H54 (cell line): ENCODE results near the gene GPR15.

ENCODE experiments used
- DNase-seq: peaks from one replicate; pipeline ENCODE4 v3.0.0; 2011; ENCODE audit warnings: low spot score, mixed read lengths; ENCODE audit not compliant: insufficient read length
- FAIRE-seq: peaks from 3 replicates; lab custom pipeline; 2011; peaks lifted over from hg19 to GRCh38; lab: Jason Lieb, UNC
- POLR2A ChIP-seq: IDR thresholded peaks from 2 replicates; pipeline ENCODE4 v1.6.1; 2011; ENCODE audit warnings: low read depth, mild to moderate bottlenecking, low read length

The GPR15 gene

DNA sequence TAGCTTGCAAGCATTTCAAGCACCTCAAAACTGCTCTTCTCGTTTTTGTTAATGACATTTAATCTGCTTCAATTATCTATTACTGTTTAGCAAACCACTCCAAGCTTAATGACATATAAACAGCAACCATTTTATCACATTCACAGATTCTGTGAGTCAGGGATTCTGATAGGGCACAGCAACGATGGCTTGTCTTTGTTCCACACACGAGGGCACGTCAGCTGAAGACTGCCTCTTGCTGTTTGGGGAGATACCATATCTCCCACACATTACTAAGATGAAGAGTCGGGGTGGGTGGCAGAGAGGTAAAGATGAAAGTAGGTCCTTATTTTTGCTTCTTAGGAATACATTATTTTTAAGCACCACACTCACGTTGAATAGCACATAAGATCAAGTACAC is 42.4 kb downstream of the GPR15 start:
- DNase-seq = no peak
- TF ChIP-seq POLR2A = no peak
- no peak for FAIRE-seq

DNA sequence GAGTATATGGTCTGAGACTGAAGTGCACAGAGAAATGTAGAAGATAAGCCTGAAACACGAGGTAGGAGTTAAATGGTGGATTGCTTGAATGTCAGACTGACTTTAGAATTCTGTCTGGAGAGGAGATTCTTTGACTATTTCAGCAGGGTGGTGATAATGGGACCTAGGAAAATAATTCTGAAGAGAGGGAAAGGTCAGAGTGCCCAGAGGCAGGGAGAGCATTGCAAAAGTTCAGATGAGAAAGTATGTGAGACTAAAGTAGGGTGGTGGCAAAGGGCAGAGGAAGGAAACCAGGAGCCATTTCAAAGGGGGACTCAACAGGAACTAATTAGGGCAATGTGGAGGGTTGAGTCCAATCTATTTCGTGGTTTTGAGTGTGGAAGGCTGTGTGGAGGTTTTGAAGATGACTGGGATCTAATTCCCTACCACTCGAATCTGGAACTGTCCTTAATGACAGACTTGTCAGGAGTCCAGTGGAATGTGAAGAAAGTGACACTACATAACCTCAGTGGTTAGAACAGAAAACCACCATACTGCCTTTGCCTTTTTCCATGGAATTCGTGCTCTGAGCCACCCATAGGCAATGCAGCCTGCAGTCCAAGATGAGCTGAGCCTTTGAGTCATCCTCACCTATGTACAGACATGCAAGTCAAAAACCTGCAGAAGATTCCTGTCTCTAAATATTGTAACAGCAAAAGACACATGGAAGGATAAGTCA is 45.6 kb downstream of the GPR15 start:
- no peak for TF ChIP-seq POLR2A
- DNase-seq (no peak), FAIRE-seq (peak; percentile 53)

DNA sequence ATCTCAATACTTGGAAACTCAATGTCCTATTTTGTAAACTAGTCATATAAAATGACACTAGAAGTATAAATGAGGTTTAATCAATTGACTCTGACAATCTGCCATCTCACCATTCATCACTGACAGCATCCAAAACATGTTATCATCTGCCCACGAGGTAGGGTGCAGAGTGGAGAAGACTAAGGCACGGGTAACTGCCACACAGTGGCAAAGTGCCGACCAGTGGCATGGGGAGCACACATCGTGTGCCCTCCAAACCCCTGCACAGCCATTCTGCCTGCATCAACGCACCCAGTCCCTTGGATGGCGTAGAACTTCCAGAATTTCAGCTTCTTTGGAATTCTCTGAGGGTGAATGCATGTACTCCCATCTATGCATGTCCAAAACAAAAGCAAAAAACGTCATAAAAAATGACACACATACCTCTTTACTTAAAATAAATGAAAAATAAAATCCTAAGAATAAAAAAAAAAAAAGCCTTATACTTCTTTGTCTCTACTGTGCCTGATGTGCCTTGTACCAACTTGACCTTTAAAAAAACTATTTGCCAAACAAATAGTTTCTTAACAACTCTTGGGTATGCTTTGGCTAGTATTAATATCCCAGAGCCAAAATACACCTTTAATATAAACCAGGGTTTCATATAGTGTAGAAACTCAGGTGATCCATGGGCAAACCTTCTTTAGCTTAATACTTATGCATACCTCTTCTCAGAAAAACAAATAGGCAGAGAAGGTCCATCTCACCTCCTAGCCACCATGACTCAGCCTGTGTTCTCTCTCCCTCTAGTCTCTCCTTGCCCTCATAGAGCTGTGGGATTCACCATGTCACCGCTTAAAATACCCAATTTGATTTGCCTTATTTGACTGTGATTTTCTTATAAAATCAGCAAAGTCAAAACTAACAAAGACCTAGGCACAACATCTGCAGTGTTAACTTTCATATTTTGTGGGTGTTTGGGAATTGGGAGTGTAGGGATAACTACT is 48.9 kb downstream of the GPR15 start:
- FAIRE-seq (no peak), DNase-seq (no peak)
- no peak for TF ChIP-seq POLR2A

DNA sequence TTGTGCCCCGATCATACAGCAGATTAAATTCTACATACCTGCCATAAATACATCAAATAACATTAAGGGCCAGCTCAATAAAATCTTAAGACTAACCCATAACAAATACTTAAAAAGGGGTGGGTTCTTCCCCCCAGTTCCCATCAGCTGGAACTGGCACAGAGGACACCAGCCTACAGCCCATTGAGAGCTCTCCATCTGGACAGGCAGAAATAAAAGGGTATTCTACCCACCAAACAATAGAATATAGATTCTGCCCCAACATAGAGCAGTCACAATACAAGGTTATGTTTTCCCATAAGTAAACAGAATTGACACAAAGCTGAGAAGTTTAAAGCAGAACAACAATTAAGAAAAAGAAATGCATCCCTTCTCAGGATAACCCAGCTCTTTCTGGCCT is 49.7 kb downstream of the GPR15 start:
- DNase-seq = no peak
- TF ChIP-seq POLR2A = no peak
- FAIRE-seq = no peak

DNA sequence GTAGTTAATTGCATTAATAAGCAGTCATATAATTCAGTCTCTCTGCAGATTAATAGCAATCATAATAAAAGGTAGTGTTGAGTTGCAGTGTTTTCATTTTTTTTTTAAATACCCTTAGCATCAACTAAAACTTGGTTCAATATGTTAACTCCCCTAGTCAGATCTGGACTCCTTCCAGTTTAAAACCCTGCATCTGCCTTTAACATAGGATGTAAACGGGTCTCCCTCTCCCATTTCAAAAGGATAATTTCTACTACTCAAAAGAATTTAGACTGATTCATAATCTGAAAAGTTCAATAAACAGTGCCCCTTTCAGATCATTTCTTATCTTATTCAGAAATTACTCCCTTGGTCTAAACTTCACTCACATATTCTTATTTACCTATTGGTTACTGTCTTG is 50.3 kb downstream of the GPR15 start:
- FAIRE-seq (no peak), DNase-seq (no peak)
- no peak for TF ChIP-seq POLR2A

DNA sequence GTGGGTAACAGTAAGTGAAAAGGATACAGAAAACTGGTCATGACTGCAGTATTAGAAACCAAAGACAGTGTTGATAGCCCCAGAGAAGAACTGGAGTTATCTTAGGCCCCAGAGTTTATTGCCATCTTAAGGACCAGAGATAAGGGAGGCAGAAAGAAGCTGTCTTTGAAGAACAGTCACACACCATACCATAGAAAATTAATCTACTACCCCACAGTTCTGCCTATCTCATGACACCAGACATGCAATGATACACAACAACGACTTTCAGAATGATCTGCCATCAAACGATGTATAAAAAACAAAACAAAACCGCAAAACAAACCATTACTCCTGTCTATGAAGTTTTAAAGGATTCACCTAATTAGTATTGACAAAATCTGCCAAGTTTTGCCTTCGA is 52.0 kb downstream of the GPR15 start:
- DNase-seq (no peak), FAIRE-seq (no peak)
- no peak for TF ChIP-seq POLR2A
